Myocyte (in vitro differentiated cells): ENCODE measurements around the gene CHRM2. TPM values are rescaled to one million over a fixed set of nuclear protein-coding genes. Genes with fewer than 3 reads are reported as not detected.

ENCODE experiments used
- DNase-seq: peaks from one replicate; pipeline ENCODE4 v3.0.0-alpha.2; 2012; ENCODE audit warnings: low read depth
- microRNA counts: library from miRNA; unstranded; fragments of <30 nt; microRNA quantifications from one replicate; lab custom pipeline; 2016
- microRNA-seq: library from miRNA; unstranded; fragments of <30 nt; microRNA quantifications from one replicate; pipeline ENCODE4, GENCODE V29; 2016
- total RNA-seq: library from RNA; depleted of rRNA; stranded (reverse); fragments of >200 nt; gene quantifications from 2 replicates; pipeline ENCODE4 v1.2.3, GENCODE V29; 2014

The CHRM2 gene
- total RNA-seq, 1 donor from 2014 or later, result 0.32 TPM

GRCh38 chr7:137018468-137018867, 150.0 kb downstream of the CHRM2 start:
- no peak for DNase-seq

- peak; percentile 92 for DNase-seq
These were observed 151.9 kb downstream of the CHRM2 start for GRCh38 chr7:137020351-137020750.

- DNase-seq, result no peak
These were observed 157.2 kb downstream of the CHRM2 start for GRCh38 chr7:137025469-137026175.

- DNase-seq, result no peak
These were observed 157.7 kb downstream of the CHRM2 start for GRCh38 chr7:137026176-137026500.

- DNase-seq, result peak; percentile 36
These were observed 164.0 kb downstream of the CHRM2 start for GRCh38 chr7:137032436-137032835.

- DNase-seq, result peak; percentile 16
These were observed 168.3 kb downstream of the CHRM2 start for GRCh38 chr7:137036768-137037167.

GRCh38 chr7:137038706-137039105, 170.3 kb downstream of the CHRM2 start:
- no peak for DNase-seq

- no peak for DNase-seq
These were observed 172.3 kb downstream of the CHRM2 start for GRCh38 chr7:137040745-137041144.

- DNase-seq, result no peak
These were observed 177.1 kb downstream of the CHRM2 start for GRCh38 chr7:137045573-137045972.

- DNase-seq, result no peak
These were observed 201.0 kb downstream of the CHRM2 start for GRCh38 chr7:137069249-137069963.

MicroRNAs within 50 kb of the gene (microRNA counts, 767-probe panel; counts per million panel counts)
- microRNA hsa-miR-490-3p (lab: Ali Mortazavi, UCI) (not detected), microRNA hsa-miR-490-5p (lab: Ali Mortazavi, UCI) (not detected)

Small RNAs within 50 kb of the gene (microRNA-seq; reads per million reads assigned to microRNA genes)
- gene MIR490, result 0.81 reads per million
